SK-MEL-5 (cell line): ENCODE results near the gene POU2F3. TPM values are rescaled to one million over a fixed set of nuclear protein-coding genes. Genes with fewer than 3 reads are reported as not detected.

Experiments
- DNase-seq: peaks from one replicate; pipeline ENCODE4 v3.0.0-alpha.2; 2016; ENCODE audit warnings: low read depth, low spot score
- in situ Hi-C: cut with HindIII; loops from 2 replicates; pipeline ENCODE4 v1.10.0; 2016; ENCODE audit warnings: low sequenced_read_pairs, high pct_unique_total_duplicates, low pct_unique_long_range_greater_than_20kb
- polyA plus RNA-seq, 2 experiments: library from polyadenylated mRNA; depleted of rRNA; stranded (reverse); fragments of >200 nt; gene quantifications; 2 replicates each; pipeline ENCODE4 v1.2.3, GENCODE V29; 2015
- total RNA-seq: library from RNA; depleted of rRNA; stranded (reverse); fragments of >200 nt; shearing (Covaris generic); gene quantifications from 2 replicates; pipeline ENCODE4 v1.2.3, GENCODE V29; 2014; rRNA removed

The POU2F3 gene
- not detected in 2 replicates for total RNA-seq
- polyA plus RNA-seq (2015; cell fraction: cytosol; rRNA removed), result not detected in 2 replicates
- polyA plus RNA-seq (2015; cell fraction: nucleus; rRNA removed), result not detected in 2 replicates

- in situ Hi-C loops, result no loop called here
Measured at GRCh38 chr11:120239713-120240640, at the start of gene POU2F3. Gene POU2F3, plus strand, starts transcription at chr11:120240140. Its CDS starts 204 bp downstream, at chr11:120240344.

GRCh38 chr11:120191058-120191457 lies 48.9 kb upstream of the POU2F3 start:
- in situ Hi-C loops, result no loop called here
- DNase-seq, result no peak

More at GRCh38 chr11:120239713-120240640, at the start of gene POU2F3:
- DNase-seq, result no peak

- no peak for DNase-seq
- in situ Hi-C loops, result no loop called here
Measured at GRCh38 chr11:120192831-120193625, 46.9 kb upstream of the POU2F3 start.

- DNase-seq, result no peak
- in situ Hi-C loops, result no loop called here
Measured at GRCh38 chr11:120194166-120194565, 45.8 kb upstream of the POU2F3 start.

GRCh38 chr11:120195601-120196320 lies 44.2 kb upstream of the POU2F3 start:
- in situ Hi-C loops, result no loop called here
- no peak for DNase-seq

- in situ Hi-C loops, result no loop called here
- no peak for DNase-seq
Measured at GRCh38 chr11:120196826-120197225, 43.1 kb upstream of the POU2F3 start.

- peak; percentile 11 for DNase-seq
- in situ Hi-C loops, result no loop called here
Measured at GRCh38 chr11:120197251-120197891, 42.6 kb upstream of the POU2F3 start.

GRCh38 chr11:120197977-120198376 lies 42.0 kb upstream of the POU2F3 start:
- no peak for DNase-seq
- in situ Hi-C loops, result no loop called here

GRCh38 chr11:120198403-120198786 lies 41.5 kb upstream of the POU2F3 start:
- in situ Hi-C loops, result no loop called here
- DNase-seq, result no peak

GRCh38 chr11:120198787-120199469 lies 41.0 kb upstream of the POU2F3 start:
- DNase-seq, result no peak
- in situ Hi-C loops, result no loop called here

- in situ Hi-C loops, result no loop called here
Measured at GRCh38 chr11:120199613-120200012, 40.3 kb upstream of the POU2F3 start.

GRCh38 chr11:120200677-120201076 lies 39.3 kb upstream of the POU2F3 start:
- in situ Hi-C loops, result no loop called here
- DNase-seq, result no peak

More at GRCh38 chr11:120199613-120200012, 40.3 kb upstream of the POU2F3 start:
- DNase-seq, result no peak

- no peak for DNase-seq
- in situ Hi-C loops, result no loop called here
Measured at GRCh38 chr11:120201653-120202052, 38.3 kb upstream of the POU2F3 start.

- in situ Hi-C loops, result no loop called here
- no peak for DNase-seq
Measured at GRCh38 chr11:120203626-120204025, 36.3 kb upstream of the POU2F3 start.

GRCh38 chr11:120205596-120206161 lies 34.3 kb upstream of the POU2F3 start:
- DNase-seq, result peak; percentile 16
- in situ Hi-C loops, result no loop called here

- DNase-seq, result no peak
- in situ Hi-C loops, result no loop called here
Measured at GRCh38 chr11:120207512-120207911, 32.4 kb upstream of the POU2F3 start.
